Astrocyte (in vitro differentiated cells and primary cell): ENCODE measurements around the gene HRAS. TPM values are rescaled to one million over a fixed set of nuclear protein-coding genes. Genes with fewer than 3 reads are reported as not detected.

Experiments used
- DNase-seq: peaks from one replicate; pipeline ENCODE4 v3.0.0-alpha.2; 2010; ENCODE audit warnings: low read depth
- FAIRE-seq: peaks from 2 replicates; lab custom pipeline; 2011; peaks lifted over from hg19 to GRCh38; lab: Jason Lieb, UNC
- H2AFZ ChIP-seq: 2 replicates; pipeline ENCODE4 v1.6.0; 2012; ENCODE audit warnings: low read depth, low read length, inconsistent platforms
- H3K27ac ChIP-seq: 2 replicates; pipeline ENCODE4 v1.5.1; 2011; ENCODE audit warnings: low read depth, low read length, inconsistent platforms
- H3K27me3 ChIP-seq: 2 replicates; pipeline ENCODE4 v1.6.0; 2011; ENCODE audit warnings: low read length, inconsistent platforms; ENCODE audit not compliant: insufficient read depth
- H3K36me3 ChIP-seq: 2 replicates; pipeline ENCODE4 v1.5.1; 2011; ENCODE audit warnings: low read length, inconsistent platforms; ENCODE audit not compliant: insufficient read depth
- H3K4me1 ChIP-seq: 2 replicates; pipeline ENCODE4 v1.5.1; 2011; ENCODE audit warnings: low read length, inconsistent platforms; ENCODE audit not compliant: insufficient read depth
- H3K4me2 ChIP-seq: 2 replicates; pipeline ENCODE4 v1.6.0; 2012; ENCODE audit warnings: low read length, inconsistent platforms
- H3K4me3 ChIP-seq: 2 replicates; pipeline ENCODE4 v1.5.1; 2011; ENCODE audit warnings: low read depth, mild to moderate bottlenecking, low read length, inconsistent platforms; ENCODE audit not compliant: insufficient read depth
- H3K79me2 ChIP-seq: 2 replicates; pipeline ENCODE4 v1.6.0; 2012; ENCODE audit warnings: mild to moderate bottlenecking, low read length, inconsistent platforms; ENCODE audit not compliant: insufficient read depth
- H3K9ac ChIP-seq: 2 replicates; pipeline ENCODE4 v1.6.0; 2012; ENCODE audit warnings: mild to moderate bottlenecking, low read length, inconsistent platforms
- H3K9me3 ChIP-seq: 2 replicates; pipeline ENCODE4 v1.5.1; 2012; ENCODE audit warnings: low read depth, mild to moderate bottlenecking, low read length, inconsistent platforms; ENCODE audit not compliant: insufficient read depth
- H4K20me1 ChIP-seq: 2 replicates; pipeline ENCODE4 v1.6.0; 2012; ENCODE audit warnings: low read length, inconsistent platforms; ENCODE audit not compliant: insufficient read depth
- H3K27ac Mint-ChIP-seq: one replicate; pipeline ENCODE4 v1.8.0; 2021; ENCODE audit warnings: mild to moderate bottlenecking, mixed read lengths; ENCODE audit not compliant: unreplicated experiment
- H3K27me3 Mint-ChIP-seq: one replicate; pipeline ENCODE4 v1.8.0; 2021; ENCODE audit warnings: low read depth, mixed read lengths; ENCODE audit not compliant: unreplicated experiment
- H3K36me3 Mint-ChIP-seq: one replicate; pipeline ENCODE4 v1.8.0; 2021; ENCODE audit warnings: low read depth, mixed read lengths; ENCODE audit not compliant: unreplicated experiment
- H3K4me1 Mint-ChIP-seq: one replicate; pipeline ENCODE4 v1.8.0; 2021; ENCODE audit warnings: low read depth, mixed read lengths; ENCODE audit not compliant: unreplicated experiment
- H3K4me3 Mint-ChIP-seq: one replicate; pipeline ENCODE4 v1.8.0; 2021; ENCODE audit warnings: mild to moderate bottlenecking, moderate library complexity, mixed read lengths; ENCODE audit not compliant: unreplicated experiment
- H3K9me3 Mint-ChIP-seq: one replicate; pipeline ENCODE4 v1.8.0; 2021; ENCODE audit warnings: mild to moderate bottlenecking, mixed read lengths; ENCODE audit not compliant: unreplicated experiment
- EZH2 ChIP-seq: IDR thresholded peaks from 2 replicates; pipeline ENCODE4 v1.6.1; 2012; ENCODE audit warnings: mild to moderate bottlenecking, low read length, inconsistent platforms; ENCODE audit not compliant: insufficient read depth
- total RNA-seq: library from RNA; stranded (reverse); gene quantifications from 2 replicates; pipeline ENCODE4 v1.2.1, GENCODE V29; 2021
- TF ChIP-seq, protein P1 (sequence below): IDR thresholded peaks from 2 replicates; pipeline ENCODE4 v1.5.1; 2011; ENCODE audit warnings: low read depth, mild to moderate bottlenecking, inconsistent platforms, low read length, moderate library complexity; ENCODE audit not compliant: insufficient read depth

The HRAS gene
- total RNA-seq, 1 donor from 2014 or later, result 84.2 TPM

DNA sequence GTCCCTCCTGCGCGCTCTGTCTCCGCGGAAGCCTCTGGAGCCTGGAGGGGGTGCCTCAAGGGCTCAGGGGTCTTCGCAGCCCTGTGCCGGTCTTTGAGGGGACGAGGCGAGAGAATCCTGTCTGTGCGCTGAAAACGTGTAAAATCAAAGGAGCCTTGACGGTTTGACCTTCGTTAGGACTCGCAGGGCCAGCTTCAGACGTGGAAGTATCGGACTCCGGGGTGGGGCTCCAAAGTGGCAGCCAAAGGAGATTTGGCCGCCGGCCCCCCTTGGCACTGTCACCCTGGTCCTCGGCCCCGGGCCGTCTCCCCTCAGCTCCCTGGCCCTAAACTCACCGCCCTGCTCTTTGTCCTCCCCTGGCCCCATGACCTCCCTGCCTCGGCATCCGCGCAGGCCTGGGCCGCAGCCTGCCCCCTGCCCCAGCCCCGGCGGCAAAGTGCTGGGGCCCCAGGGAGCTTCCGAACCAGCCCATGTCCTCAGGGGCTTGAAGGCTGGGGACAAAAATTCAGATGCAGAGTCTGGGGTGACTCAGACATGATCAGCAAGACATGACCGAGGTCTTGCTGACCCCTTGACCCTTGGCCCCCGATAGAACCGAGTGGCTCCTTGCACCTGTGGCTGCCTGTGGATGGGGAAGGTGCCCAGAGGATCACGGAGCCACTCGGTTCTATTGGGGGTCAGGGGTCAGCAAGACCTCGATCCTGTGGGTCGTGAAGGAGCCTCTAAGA, 33.9 kb upstream of the HRAS start:
- no peaks in the 10 kb centered on the region for H3K79me2 ChIP-seq
- H3K27me3 ChIP-seq, result peaks cover under 1% of the 10 kb centered on the region
- peaks cover 6% of the 10 kb centered on the region for H3K4me1 Mint-ChIP-seq
- H3K27ac Mint-ChIP-seq, result peak overlapping the region; percentile 72
- H3K9me3 Mint-ChIP-seq, result no peaks in the 10 kb centered on the region
- peak overlapping the region; percentile 81 for H3K4me3 Mint-ChIP-seq
- peak overlapping the region; percentile 90 for H3K4me2 ChIP-seq
- peak; percentile 22 for TF ChIP-seq EZH2
- TF ChIP-seq, protein P1, sequence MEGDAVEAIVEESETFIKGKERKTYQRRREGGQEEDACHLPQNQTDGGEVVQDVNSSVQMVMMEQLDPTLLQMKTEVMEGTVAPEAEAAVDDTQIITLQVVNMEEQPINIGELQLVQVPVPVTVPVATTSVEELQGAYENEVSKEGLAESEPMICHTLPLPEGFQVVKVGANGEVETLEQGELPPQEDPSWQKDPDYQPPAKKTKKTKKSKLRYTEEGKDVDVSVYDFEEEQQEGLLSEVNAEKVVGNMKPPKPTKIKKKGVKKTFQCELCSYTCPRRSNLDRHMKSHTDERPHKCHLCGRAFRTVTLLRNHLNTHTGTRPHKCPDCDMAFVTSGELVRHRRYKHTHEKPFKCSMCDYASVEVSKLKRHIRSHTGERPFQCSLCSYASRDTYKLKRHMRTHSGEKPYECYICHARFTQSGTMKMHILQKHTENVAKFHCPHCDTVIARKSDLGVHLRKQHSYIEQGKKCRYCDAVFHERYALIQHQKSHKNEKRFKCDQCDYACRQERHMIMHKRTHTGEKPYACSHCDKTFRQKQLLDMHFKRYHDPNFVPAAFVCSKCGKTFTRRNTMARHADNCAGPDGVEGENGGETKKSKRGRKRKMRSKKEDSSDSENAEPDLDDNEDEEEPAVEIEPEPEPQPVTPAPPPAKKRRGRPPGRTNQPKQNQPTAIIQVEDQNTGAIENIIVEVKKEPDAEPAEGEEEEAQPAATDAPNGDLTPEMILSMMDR, result no peak
- H3K27me3 Mint-ChIP-seq, result peaks cover 8% of the 10 kb centered on the region
- no peak overlapping the region for H3K27ac ChIP-seq
- no peak for DNase-seq
- no peak for FAIRE-seq
- no peaks in the 10 kb centered on the region for H4K20me1 ChIP-seq
- peak overlapping the region; percentile 13 for H2AFZ ChIP-seq
- H3K4me1 ChIP-seq, result peaks cover 7% of the 10 kb centered on the region
- no peaks in the 10 kb centered on the region for H3K36me3 ChIP-seq
- H3K4me3 ChIP-seq, result peak overlapping the region; percentile 57
- H3K9me3 ChIP-seq, result no peaks in the 10 kb centered on the region
- H3K9ac ChIP-seq, result peak overlapping the region; percentile 75
- peaks cover 3% of the 10 kb centered on the region for H3K36me3 Mint-ChIP-seq

DNA sequence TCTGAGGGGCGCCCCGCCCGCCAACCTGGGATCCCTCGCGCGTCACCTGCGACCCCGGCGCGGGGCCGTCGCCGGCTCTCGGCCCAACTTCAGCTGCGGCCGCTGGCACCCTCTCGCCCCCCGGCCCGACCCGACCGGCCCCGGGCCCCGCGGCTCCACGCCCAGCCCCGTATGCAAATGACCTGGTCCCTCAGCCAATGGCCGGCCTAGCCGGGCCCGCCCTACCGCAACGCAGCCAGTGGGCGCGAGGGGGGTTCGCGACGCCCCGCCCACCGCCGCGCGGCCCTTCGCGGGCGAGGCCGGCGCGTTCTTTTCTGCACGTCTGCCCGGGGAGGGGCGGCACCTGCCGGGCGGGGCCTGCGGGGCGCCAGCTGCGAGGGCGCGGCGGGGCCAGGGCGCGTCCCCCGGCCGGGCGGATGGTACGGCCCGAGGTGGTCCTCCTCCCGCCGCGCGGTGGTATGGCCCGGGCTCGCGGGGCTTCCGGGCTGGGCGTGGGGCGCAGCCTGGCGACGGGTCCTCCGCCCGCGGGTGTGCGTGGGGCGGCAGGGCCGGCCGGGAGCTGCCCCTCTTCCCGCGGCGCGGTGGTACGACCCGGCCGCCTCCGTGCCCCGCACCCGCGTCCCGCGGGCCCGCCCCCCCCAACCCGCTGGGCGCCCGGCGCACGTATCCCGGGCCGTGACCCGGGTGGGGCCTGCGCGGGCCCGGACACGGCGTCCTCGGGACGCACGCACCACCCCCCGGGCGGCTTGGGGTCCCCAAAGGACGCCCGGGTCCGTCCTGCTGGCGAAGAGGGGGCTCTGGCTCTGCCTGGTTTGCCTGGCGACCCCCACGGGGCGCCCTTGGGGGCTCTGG, 33.2 kb upstream of the HRAS start:
- Histone ChIP-seq H3K4me3 (peak overlapping the region; percentile 57), H4K20me1 (no peaks in the 10 kb centered on the region), H2AFZ (peak overlapping the region; percentile 63), H3K4me2 (peak overlapping the region; percentile 90), H3K9me3 (no peaks in the 10 kb centered on the region), H3K27me3 (no peaks in the 10 kb centered on the region), H3K36me3 (no peaks in the 10 kb centered on the region), H3K4me1 (peaks cover 7% of the 10 kb centered on the region), H3K27ac (no peak overlapping the region), H3K79me2 (no peaks in the 10 kb centered on the region), H3K9ac (peak overlapping the region; percentile 75)
- DNase-seq (peak; percentile 68), FAIRE-seq (no peak)
- Mint-ChIP-seq H3K36me3 (peaks cover 7% of the 10 kb centered on the region), H3K27me3 (peaks cover 4% of the 10 kb centered on the region), H3K4me1 (peaks cover 3% of the 10 kb centered on the region), H3K4me3 (peak overlapping the region; percentile 81), H3K27ac (peak overlapping the region; percentile 72), H3K9me3 (no peaks in the 10 kb centered on the region)
- TF ChIP-seq EZH2, result peak; percentile 13
- TF ChIP-seq, protein P1, result no peak
